HG03575 (cell line): ENCODE measurements around the gene TRMT61B.

Experiments
- ATAC-seq: cut with Tn5 transposase; IDR thresholded peaks from one replicate; pipeline ENCODE4 v1.9.1; 2021; ENCODE audit not compliant: unreplicated experiment, insufficient number of reproducible peaks, low FRiP score; ENCODE audit errors: extremely low read depth

The TRMT61B gene

DNA sequence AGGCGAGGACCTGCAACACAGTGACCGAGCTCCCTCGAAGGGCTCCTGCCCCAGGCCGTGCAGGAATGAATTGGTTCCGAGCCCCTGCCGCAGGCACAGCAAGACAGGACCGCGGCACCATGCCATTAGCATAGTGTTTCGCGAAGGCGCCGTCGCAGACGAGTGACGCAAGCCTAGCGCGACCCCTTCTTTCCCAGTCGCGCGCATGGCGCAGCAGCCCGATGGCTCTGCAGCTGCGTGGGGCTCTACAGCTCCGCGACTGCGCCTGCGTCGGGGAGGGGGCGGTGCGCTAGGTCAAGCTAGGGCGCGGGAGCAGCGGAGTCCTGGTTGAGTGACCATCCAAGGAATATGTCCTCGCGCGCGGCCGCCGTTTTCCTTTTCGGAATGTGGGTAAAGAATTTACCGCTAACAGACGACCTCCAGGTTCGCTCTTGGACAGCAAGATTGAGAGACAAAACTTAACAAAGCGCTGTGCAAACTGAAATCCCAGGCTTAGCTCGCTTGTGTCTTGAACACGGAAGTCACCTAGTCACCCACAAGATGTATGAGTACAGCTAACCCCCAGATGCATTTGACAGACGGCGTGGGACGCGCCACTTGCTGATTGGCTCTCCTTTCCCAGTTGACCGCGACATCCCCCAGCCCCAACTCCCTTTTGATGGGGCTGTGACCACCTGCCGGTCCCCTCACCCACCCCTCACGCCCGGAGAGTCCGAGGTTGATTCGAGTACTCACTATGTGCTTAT lies at the start of gene TRMT61B:
TRMT61B (minus strand) TSS at position 164 of the 746 bp plus-strand sequence; CDS start at position 132, 32 bp downstream.
- ATAC-seq = peak; percentile 79

- no peak for ATAC-seq
Measured at GRCh38 chr2:28915939-28916338, 45.8 kb upstream of the TRMT61B start.

- ATAC-seq = no peak
Measured at GRCh38 chr2:28909655-28910353, 39.7 kb upstream of the TRMT61B start.

DNA sequence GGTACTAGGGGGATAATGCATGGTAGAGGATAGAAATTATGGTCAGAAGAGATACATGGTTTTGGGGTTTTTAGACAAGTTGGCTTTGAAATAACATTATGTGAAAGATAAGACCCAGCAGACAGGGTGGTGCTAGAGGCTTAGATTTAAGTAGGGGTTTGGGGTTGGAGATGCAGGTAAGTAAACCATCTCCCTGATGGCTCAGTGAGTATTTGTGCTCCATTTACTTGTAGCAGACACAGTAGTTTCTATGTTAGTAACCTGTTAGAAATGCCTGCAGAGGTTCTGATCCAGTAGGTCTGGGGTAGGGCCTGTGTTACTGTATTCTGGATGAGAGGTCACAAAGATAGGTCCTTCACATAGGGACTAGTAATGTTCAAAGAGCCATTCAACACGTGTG lies 38.1 kb upstream of the TRMT61B start:
- no peak for ATAC-seq

DNA sequence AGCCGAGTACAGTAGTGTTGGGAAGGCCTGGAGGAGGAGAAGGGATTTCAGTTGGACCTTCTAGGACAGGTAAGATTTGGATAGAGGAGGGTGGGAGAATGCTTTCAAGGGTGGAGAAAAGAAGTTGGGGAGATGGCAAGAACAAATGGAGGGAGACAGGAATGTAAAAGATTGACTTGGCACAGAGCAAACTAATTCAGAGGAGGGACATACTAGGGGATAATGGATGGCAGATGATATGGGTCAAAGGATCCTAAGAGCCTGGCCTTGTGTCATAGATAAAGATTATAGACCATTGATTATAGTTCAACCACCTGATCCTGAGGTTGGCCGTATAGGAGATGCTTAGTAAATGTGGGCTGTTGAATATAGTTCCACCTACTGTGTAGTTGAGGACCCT lies 36.7 kb upstream of the TRMT61B start:
- ATAC-seq = no peak

DNA sequence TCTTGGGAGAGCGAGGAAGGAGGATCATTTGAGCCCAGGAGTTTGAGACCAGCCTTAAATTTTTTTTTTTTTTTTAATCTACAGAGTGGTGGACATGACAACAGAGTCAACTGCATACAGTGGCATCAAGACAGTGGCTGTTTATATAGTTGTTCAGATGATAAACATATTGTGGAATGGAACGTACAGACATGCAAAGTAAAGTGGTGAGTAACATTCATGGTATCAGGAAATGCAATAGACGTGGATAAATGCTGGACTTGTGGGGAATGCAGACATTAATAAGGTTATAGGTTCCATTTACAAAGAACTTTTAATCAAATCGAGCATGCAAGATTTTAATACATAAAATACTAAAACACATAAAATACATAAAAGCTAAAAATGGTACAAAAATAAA lies 36.3 kb upstream of the TRMT61B start:
- no peak for ATAC-seq

- no peak for ATAC-seq
Measured at GRCh38 chr2:28905533-28905932, 35.4 kb upstream of the TRMT61B start.

DNA sequence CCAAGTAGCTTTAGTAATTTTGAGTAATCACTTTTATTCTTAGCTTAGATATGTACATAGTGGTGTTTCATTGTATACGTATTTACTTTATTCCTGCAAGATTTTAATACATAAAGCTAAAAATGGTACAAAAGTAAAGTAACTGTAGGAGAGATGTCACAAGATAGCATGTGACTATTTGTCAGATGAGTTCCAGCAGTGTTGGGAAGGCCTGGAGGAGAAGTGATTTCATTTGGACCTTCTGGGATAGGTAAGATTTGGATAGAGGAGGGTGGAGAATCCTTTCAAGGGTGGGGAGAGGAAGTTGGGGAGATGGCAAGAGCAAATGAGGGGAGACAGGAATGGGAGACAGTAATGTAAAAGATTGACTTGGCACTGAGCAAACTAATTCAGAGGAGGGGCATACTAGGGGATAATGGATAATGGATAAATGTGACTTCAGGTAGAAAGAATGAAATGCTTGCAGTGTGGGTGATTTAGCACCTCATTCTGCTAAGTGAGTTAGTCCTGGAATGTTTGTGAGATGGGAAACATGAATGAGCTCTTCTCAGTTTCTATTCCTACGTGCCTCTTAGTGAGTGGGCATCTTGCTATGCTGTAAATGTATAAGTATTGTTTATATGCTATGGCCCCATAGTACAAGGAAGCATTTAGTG lies 34.8 kb upstream of the TRMT61B start:
- ATAC-seq = no peak

GRCh38 chr2:28904295-28904694 lies 34.2 kb upstream of the TRMT61B start:
- no peak for ATAC-seq

DNA sequence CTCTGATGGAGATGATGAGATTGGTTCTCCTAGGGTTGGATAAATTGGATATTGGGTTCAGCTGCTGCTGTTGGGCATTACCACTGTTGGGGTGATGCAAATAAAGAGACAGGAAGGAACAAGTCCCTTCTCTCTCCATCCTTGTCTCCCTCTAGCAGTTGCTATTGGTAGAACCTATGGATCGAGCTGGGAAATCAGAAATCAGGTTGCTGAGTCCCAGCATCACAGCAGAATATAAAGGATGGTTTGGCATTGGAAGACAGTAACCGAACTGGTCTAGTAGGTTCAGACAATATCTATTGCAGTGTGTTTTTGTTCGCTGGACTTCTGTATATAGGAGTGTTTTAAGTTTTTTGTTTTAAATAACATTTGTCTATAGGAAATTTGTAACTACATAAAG lies 32.5 kb upstream of the TRMT61B start:
- no peak for ATAC-seq

GRCh38 chr2:28901841-28902240 lies 31.7 kb upstream of the TRMT61B start:
- ATAC-seq = no peak

DNA sequence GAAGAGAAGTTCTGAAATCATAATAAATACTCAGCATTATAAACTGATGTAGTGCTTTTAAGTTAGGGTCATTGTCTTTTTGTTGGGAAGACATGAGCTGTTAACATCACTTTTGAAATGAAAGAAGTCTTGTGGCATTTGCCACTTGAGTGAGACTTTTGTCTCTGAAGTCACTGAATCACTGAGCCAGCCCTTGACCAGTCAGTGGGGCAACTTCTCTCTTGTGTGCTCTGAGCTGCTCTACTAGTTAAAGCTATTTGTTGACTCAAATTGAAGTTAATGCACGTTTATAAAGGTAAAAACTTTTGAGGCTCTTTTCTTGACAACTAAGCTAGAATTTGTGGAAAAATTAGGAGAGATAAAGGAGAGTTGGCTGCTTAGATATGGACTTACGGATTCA lies 31.1 kb upstream of the TRMT61B start:
- ATAC-seq = no peak

DNA sequence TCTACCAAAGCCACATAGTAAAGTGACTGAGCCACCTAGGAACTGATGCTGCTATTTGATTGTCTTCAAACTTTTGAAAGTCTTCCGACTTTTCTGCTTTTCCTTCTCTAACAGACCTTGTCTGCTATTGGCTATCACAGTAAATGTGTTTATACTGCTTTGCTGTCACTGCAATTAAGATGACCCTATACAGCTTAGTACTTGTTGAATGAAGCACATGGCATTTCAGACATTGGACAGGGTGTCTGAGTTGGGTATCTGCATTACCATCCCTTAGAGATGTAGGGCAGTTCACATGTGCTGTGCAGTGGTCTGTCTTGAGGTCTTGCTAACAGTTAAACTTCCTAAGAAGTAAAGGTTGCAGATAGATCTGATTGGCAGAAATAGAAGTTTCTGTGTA lies 27.9 kb upstream of the TRMT61B start:
- no peak for ATAC-seq

GRCh38 chr2:28896906-28897305 lies 26.8 kb upstream of the TRMT61B start:
- ATAC-seq = no peak

GRCh38 chr2:28895189-28895893 lies 25.2 kb upstream of the TRMT61B start:
- ATAC-seq = no peak

DNA sequence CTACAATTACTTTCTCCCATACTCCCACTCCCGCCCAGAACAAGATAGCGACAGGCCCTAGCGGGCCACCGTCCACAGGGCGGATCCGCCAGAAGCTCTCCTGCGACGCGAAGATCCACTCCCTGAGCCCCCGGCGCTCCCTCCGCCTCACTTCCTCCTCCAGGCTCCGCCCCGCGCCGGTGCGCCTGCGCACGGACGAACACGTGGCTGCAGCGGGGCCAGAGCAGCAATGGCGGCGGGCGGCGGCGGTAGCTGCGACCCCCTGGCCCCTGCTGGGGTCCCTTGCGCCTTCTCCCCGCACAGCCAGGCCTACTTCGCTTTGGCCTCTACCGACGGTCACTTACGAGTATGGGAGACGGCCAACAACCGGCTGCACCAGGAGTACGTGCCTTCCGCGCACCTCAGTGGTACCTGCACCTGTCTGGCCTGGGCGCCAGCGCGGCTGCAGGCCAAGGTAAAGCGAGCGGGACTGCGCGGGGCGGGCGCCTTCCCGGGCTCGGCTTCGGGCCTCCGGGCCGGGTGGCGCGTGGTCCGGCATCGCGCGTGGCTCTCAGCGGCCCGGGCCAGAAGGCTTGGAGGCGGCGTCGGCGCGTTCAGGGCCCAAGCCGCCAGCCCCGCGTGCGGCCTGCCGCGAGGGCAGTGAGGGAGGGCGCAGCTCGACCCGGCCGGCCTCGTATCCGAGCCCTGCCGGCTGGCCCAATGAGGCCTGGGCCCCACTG lies 24.5 kb upstream of the TRMT61B start, which contains the start of gene WDR43:
WDR43 (plus strand) TSS at position 198 of the 719 bp plus-strand sequence; CDS start at position 230, 32 bp downstream.
- peak; percentile 65 for ATAC-seq

GRCh38 chr2:28893488-28893887 lies 23.4 kb upstream of the TRMT61B start:
- ATAC-seq = no peak

- no peak for ATAC-seq
Measured at GRCh38 chr2:28880193-28880592, 10.1 kb upstream of the TRMT61B start.

DNA sequence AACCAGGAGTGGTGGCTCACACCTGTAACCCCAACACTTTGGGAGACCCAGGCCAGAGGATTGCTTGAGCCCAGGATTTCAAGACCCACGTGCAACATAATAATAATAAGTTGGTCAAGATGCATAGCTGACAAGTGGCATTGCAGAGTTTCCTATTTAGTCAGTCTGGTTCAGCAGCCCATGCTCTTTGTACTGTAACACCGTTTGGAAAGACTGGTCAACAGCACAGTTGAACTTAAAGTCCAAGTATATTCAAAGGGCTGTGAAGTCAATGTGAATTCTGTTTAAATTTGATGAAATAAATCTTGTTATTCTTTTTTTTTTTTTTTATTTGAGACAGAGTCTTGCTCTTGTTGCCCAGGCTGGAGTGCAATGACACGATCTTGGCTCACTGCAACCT lies 1.5 kb upstream of the TRMT61B start:
- no peak for ATAC-seq
